Activated CD4-positive, alpha-beta T cell treated with anti-CD3 and anti-CD28 coated beads for 4 hours (primary cell): ENCODE measurements around the gene SPPL2B.
A peak's percentile ranks its signal among the peaks of the same experiment; 100 is the strongest.

Source experiments
- DNase-seq, 2 donors: peaks; one replicate each; pipeline ENCODE4 v3.0.0-alpha.2; 2020

SPPL2B gene

GRCh38 chr19:2324220-2324948 is 4.1 kb upstream of the SPPL2B start:
- DNase-seq, result no peak

GRCh38 chr19:2325281-2326046 is 3.0 kb upstream of the SPPL2B start:
- no peak for DNase-seq

GRCh38 chr19:2326699-2327360 is 1.7 kb upstream of the SPPL2B start:
- no peak for DNase-seq

GRCh38 chr19:2327773-2328400 is 597 bp upstream of the SPPL2B start:
- DNase-seq, result peak; percentile 53 to 60

- DNase-seq, result no peak
Measured at GRCh38 chr19:2329149-2329478, 630 bp downstream of the SPPL2B start.

GRCh38 chr19:2329501-2329916 is 1.0 kb downstream of the SPPL2B start:
- DNase-seq, result no peak

GRCh38 chr19:2330255-2330631 is 1.8 kb downstream of the SPPL2B start:
- no peak for DNase-seq

- no peak for DNase-seq
Measured at GRCh38 chr19:2330632-2331284, 2.3 kb downstream of the SPPL2B start.

GRCh38 chr19:2331601-2332246 is 3.2 kb downstream of the SPPL2B start:
- DNase-seq, result no peak

- DNase-seq, result peak in 1 of 2 donors; percentile 27
Measured at GRCh38 chr19:2332341-2333026, 4.0 kb downstream of the SPPL2B start.

- DNase-seq, result no peak
Measured at GRCh38 chr19:2333027-2333806, 4.7 kb downstream of the SPPL2B start.

- no peak for DNase-seq
Measured at GRCh38 chr19:2333807-2334211, 5.3 kb downstream of the SPPL2B start.

- no peak for DNase-seq
Measured at GRCh38 chr19:2334426-2334825, 5.9 kb downstream of the SPPL2B start.

GRCh38 chr19:2334986-2335846 is 6.7 kb downstream of the SPPL2B start:
- no peak for DNase-seq

- no peak for DNase-seq
Measured at GRCh38 chr19:2335848-2336247, 7.4 kb downstream of the SPPL2B start.

GRCh38 chr19:2336528-2337328 is 8.2 kb downstream of the SPPL2B start:
- no peak for DNase-seq

- DNase-seq, result no peak
Measured at GRCh38 chr19:2337329-2337707, 8.8 kb downstream of the SPPL2B start.

GRCh38 chr19:2338055-2338615 is 9.7 kb downstream of the SPPL2B start:
- DNase-seq, result no peak
